ENCODE results near the gene EYA2. TPM values are rescaled to one million over a fixed set of nuclear protein-coding genes. Genes with fewer than 3 reads are reported as not detected.
"Not testable (repeated sequence)": the region's sequence is repeated elsewhere in the genome, so short reads cannot be mapped to it uniquely, and the experiment has no call there.

EYA2 gene
- polyA plus RNA-seq, 3 donors = 0.98 to 26.4 (median 7.9) TPM

DNA sequence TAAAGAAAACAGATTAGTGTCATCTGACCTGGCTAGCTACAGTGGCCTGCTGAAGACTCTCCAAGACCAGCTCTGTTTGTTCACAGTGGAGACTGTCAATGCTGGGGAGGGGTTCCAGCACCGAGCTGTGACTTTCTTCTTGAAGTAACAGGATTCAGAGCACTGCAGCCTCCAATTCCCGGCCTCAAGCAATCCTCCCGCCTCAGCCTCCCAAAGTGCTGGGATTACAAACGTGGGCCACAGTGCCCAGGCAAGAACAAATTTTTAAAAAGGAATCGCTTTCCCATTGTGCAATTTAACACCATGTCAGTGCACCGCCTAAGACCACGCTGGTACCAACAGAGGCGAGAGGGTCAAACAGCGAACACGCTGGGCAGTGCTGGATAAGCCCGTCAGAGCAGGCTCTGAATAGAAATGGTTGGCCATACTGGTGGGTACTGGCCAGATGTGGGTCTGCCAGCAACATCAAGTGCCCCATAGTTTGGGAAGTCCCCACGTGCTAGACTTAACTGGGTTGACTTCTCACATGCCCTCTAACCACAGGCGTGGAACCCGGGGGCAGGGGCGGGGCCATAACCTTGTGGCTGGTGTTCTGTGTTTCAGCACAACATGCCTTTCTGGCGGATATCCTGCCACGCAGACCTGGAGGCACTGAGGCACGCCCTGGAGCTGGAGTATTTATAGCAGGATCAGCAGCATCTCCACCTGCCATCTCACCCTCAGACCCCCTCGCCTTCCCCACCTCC, 293.0 kb downstream of the EYA2 start:
- no peak overlapping the region for H3K27ac ChIP-seq (ENCODE audit: low read depth, low read length)

GRCh38 chr20:47188540-47188939, 293.9 kb downstream of the EYA2 start:
- WGBS, 3 donors = 68 to 69% (median 69%) methylated on average over 5 of the region's 5 CpGs
- no peak overlapping the region for H3K27ac ChIP-seq (ENCODE audit: low read depth, low read length)

More for the DNA sequence above, 293.0 kb downstream of the EYA2 start:
- WGBS, 3 donors = 78 to 82% (median 78%) methylated on average over 19 of the region's 19 CpGs

DNA sequence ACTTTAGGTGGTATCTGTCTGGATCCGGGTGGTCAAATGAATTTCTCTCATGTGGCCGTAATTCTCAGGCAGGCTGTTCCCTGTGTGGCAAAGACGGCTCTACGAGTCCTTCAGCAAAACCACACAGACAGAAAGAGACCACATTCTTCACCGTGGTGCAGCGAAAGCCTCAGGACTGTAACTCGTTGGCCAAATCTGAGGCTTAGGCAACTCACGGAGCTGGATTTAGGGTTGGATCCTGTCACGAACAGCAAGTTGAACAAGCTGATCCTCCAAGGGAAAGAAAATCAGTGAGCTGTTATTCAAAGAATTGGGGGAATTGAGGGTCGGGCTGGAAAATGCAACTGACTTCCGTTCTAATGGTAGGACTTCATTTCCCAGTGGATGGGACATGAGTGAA, 294.4 kb downstream of the EYA2 start:
- WGBS, 3 donors = 56 to 66% (median 65%) methylated on average over 11 of the region's 11 CpGs
- no peak overlapping the region for H3K27ac ChIP-seq (ENCODE audit: low read depth, low read length)

- WGBS, 3 donors = 76 to 97% (median 95%) methylated on average over 1 of the region's 1 CpG
- no peak overlapping the region for H3K27ac ChIP-seq (ENCODE audit: low read depth, low read length)
These were observed 296.5 kb downstream of the EYA2 start for GRCh38 chr20:47191074-47191673.

GRCh38 chr20:47191956-47192355, 297.3 kb downstream of the EYA2 start:
- WGBS, 3 donors = 84 to 90% (median 90%) methylated on average over 3 of the region's 3 CpGs
- no peak overlapping the region for H3K27ac ChIP-seq (ENCODE audit: low read depth, low read length)

- H3K27ac ChIP-seq (ENCODE audit: low read depth, low read length) = no peak overlapping the region
- 52 to 68% (median 67%) methylated on average over 9 of the region's 9 CpGs for WGBS, 3 donors
These were observed 300.9 kb downstream of the EYA2 start for GRCh38 chr20:47195573-47195972.

- H3K27ac ChIP-seq (ENCODE audit: low read depth, low read length) = no peak overlapping the region
- 39 to 44% (median 43%) methylated on average over 34 of the region's 34 CpGs for WGBS, 3 donors
These were observed 301.7 kb downstream of the EYA2 start for GRCh38 chr20:47196091-47197081.

DNA sequence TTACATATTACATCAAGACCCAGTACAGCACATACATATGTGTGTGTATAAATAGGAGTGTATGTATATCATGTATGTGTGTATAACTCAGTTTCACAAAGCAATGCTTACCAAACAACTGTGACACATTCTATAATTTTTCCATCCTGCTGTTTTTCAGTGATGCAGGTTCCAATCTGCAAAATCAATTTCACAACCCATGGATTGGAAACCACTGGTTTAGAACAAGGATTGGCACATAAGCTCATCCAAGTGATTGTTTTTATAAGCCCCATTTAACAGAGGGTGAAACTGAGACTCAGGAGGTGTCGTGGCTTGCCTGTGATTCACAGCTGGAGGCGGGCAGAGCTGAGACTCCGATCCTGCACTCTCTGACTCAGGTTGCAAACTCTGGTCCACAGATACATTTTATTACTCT, 303.6 kb downstream of the EYA2 start:
- WGBS, 3 donors = 89 to 94% (median 93%) methylated on average over 3 of the region's 3 CpGs
- no peak overlapping the region for H3K27ac ChIP-seq (ENCODE audit: low read depth, low read length)

DNA sequence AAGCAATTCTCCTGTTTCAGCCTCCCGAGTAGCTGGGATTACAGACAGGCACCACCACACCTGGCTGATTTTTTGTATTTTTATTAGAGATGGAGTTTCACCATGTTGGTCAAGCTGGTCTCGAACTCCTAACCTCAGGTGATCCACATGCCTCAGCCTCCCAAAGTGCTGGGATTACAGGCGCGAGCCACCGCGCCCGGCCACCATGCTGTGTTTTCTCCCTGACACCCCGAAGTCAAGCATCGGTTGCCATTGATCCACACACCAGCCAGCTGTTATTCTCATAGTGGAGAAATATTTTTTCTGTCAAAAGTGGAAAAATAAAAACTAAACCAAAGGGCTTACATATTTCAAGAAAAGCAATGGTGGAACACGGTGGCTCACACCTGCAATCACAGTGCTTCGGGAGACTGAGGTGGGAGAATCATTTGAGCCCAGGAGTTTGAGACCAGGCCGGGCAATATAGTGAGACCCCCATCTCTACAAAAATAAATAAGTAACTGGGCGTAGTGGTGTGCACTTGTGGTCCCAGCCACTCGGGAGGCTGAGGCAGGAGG, 304.4 kb downstream of the EYA2 start:
- 94 to 96% (median 96%) methylated on average over 14 of the region's 14 CpGs for WGBS, 3 donors
- H3K27ac ChIP-seq (ENCODE audit: low read depth, low read length) = no peak overlapping the region

DNA sequence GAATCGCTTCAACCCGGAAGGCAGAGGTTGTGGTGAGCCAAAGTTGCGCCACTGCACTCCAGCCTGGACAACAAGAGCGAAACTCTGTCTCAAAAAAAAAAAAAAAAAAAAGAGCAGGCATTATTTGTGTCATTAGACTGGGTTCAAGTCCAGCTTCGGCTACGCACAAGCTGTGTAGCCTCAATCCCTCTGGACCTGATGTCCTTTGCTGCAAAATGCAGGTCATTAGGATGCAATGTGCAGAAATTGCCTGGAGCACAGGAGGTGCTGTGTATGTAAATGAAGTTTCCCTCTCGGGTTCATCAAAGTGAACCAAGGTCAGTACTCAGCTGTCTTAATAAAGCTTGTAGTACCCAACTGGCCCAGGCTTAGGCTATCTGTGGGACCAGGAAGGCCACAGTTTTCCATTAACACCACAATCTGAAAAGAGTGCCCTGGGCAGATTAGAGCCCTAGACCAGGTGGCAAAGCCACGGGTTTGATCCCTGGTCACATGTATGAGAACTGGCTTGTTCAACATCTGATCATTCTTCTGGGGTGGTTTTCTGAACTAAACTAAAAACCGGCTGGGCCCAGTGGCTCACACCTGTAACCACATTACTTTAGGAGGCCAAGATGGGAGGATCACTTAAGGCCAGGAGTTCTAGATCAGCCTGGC, 306.6 kb downstream of the EYA2 start:
- H3K27ac ChIP-seq (ENCODE audit: low read depth, low read length) = no peak overlapping the region
- WGBS, 3 donors = 82 to 94% (median 89%) methylated on average over 9 of the region's 9 CpGs

DNA sequence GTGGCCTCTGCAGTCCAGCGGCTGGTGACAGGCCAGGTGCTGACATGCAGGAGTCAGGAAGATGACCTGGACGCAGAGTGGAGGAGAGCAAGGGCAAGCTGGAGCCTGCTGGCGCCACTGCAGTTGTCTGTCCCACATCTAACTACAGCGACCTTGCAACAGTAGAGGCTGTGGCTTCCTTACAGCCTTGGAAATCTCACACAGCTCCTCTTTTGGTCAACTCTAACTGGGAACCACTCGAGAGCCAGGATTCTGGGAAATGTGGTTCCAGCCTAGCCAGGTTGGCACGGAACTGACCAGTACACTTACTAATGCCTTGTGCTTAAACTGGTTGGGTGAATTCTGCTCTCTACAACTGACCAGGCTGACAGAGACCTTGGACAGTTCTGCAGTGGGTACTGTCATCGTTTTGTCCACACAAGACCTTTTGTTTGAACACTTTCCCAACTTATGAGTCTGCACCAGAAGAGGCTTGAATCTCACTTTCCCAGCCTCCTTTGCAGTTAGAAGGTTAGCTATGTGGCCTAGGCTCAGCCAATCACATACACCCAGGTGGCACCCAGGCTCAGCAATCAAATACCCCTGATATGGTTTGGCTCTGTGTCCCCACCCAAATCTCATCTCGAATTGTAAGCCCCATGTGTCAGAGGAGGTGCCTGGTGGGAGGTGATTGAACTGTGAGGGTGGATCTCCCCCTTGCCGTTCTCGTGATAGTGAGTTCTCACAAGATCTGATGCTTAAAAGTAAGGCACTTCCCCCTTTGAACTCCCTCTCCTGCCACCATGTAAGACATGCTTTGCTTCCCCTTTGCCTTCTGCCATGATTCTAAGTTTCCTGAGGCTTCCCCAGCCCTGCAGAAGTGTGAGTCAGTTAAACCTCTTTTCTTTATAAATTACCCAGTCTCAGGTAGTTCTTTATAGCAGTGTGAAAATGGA, 308.4 kb downstream of the EYA2 start:
- WGBS, 3 donors = 83 to 88% (median 85%) methylated on average over 10 of the region's 10 CpGs
- no peak overlapping the region for H3K27ac ChIP-seq (ENCODE audit: low read depth, low read length)

- WGBS, 3 donors = 89% methylated on average over 12 of the region's 12 CpGs
- H3K27ac ChIP-seq (ENCODE audit: low read depth, low read length) = no peak overlapping the region
These were observed 309.6 kb downstream of the EYA2 start for GRCh38 chr20:47204008-47204849.

DNA sequence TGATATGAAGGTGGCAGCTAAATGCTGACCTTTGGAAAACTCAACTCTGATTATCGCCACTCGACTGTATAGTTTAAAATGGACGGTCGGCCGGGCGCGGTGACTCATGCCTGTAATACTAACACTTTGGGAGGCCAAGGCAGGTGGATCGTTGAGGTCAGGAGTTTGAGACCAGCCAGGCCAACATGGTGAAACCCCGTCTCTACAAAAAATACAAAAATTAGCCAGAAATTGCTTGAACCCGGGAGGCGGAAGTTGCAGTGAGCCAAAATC, 310.1 kb downstream of the EYA2 start:
- 95% methylated on average over 11 of the region's 11 CpGs for WGBS, 3 donors
- H3K27ac ChIP-seq (ENCODE audit: low read depth, low read length) = not testable (repeated sequence)

GRCh38 chr20:47205577-47206123, 311.0 kb downstream of the EYA2 start:
- H3K27ac ChIP-seq (ENCODE audit: low read depth, low read length) = no peak overlapping the region
- 45 to 56% (median 48%) methylated on average over 9 of the region's 9 CpGs for WGBS, 3 donors

GRCh38 chr20:47206552-47206951, 311.9 kb downstream of the EYA2 start:
- H3K27ac ChIP-seq (ENCODE audit: low read depth, low read length) = not testable (repeated sequence)
- WGBS, 3 donors = 87 to 92% (median 90%) methylated on average over 10 of the region's 10 CpGs

DNA sequence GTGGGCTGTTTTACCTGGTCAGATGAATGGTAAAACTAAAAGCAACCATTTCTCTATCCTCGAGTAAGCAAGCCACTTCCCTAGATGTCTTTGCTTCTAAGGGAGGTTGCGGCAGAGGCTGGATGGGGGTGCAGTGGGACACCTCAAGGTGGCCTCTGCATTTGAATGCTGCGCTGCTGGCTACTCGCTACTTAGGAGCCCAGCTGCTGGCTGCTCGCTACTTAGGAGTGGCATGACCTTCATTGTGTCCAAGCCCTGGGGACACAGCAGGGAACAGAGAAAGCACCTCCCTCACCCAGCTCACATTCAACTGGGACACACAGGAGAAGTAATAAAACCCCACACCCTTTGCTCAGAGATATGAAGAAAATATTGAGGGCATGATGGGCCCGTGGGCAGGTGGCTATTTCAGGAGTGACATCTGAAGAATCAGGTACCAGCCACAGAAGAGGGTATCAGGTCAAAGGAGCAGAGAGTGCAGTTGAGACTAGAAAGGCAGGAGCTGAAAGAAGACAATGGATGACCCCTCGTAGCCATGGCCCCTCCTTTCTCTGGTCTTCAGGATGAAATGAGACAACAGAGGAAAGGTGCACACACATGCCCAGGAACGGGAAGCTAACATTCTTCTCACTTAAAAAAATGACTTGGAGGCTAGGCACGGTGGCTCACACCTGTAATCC, 312.5 kb downstream of the EYA2 start:
- 83 to 89% (median 88%) methylated on average over 9 of the region's 9 CpGs for WGBS, 3 donors
- no peak overlapping the region for H3K27ac ChIP-seq (ENCODE audit: low read depth, low read length)
